ENCODE measurements around the gene DLG2.

DNA sequence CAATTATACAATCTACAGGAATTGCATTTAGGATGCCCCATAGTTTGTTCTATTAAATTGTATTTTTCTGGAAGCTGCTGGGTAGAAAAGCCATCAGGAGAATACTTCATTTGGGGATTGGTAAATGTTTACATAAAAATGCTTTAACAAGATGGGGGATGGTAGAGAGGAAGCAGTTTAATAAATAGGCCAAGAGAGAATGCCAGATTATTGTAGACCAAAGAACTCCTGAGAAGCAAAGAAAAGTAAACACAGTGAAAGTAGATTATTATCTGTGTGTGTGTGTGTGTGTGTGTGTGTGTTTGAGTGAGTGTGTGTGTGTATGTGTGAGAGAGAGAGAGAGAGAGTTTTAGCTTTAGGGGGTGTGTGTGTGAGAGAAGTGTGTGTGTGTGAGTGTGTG, 1520.6 kb downstream of the DLG2 start:
- TF ChIP-seq POLR2AphosphoS5 (IDR thresholded peaks at IDR 0.05) = no peak
- TF ChIP-seq, protein P1, sequence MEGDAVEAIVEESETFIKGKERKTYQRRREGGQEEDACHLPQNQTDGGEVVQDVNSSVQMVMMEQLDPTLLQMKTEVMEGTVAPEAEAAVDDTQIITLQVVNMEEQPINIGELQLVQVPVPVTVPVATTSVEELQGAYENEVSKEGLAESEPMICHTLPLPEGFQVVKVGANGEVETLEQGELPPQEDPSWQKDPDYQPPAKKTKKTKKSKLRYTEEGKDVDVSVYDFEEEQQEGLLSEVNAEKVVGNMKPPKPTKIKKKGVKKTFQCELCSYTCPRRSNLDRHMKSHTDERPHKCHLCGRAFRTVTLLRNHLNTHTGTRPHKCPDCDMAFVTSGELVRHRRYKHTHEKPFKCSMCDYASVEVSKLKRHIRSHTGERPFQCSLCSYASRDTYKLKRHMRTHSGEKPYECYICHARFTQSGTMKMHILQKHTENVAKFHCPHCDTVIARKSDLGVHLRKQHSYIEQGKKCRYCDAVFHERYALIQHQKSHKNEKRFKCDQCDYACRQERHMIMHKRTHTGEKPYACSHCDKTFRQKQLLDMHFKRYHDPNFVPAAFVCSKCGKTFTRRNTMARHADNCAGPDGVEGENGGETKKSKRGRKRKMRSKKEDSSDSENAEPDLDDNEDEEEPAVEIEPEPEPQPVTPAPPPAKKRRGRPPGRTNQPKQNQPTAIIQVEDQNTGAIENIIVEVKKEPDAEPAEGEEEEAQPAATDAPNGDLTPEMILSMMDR (IDR thresholded peaks at IDR 0.05) = no peak
- TF ChIP-seq POLR2A (IDR thresholded peaks at IDR 0.05) = no peak

Measured in sigmoid colon (tissue), 4 donors.